ENCODE data around the gene JAKMIP2. TPM values are rescaled to one million over a fixed set of nuclear protein-coding genes. Genes with fewer than 3 reads are reported as not detected.

The JAKMIP2 gene
- total RNA-seq, 1 experiment from 2014 or later = 10.9 TPM

DNA sequence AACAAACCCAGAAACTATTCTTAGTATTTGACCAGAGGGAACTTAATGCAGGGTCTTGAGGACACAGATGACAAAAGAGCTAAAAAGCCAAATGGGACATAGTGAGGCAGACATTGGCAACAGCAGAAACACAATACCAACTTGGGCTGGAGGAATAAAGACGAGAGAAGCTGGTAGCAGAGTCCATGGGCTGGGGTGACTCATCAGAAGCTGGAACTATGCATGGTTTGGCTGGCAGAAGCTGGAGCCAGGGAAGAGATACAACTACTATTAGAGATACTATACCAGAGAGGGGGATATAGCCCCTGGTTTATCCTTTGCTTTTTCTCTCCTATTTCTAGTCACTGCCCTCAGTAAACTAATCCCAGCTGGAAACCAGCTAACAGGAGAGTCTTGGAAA lies 243.5 kb downstream of the JAKMIP2 start:
- TF ChIP-seq ZBTB21 (CRISPR knock-in tag; IDR thresholded peaks at IDR 0.05; ENCODE audit: borderline replicate concordance) = no peak
- TF ChIP-seq FOXJ3 (CRISPR knock-in tag; IDR thresholded peaks at IDR 0.05; ENCODE audit: borderline replicate concordance) = no peak
- TF ChIP-seq TP53 (CRISPR knock-in tag; IDR thresholded peaks at IDR 0.05) = no peak
- TF ChIP-seq ATF1 (CRISPR knock-in tag; IDR thresholded peaks at IDR 0.05) = no peak
- TF ChIP-seq, protein P1, sequence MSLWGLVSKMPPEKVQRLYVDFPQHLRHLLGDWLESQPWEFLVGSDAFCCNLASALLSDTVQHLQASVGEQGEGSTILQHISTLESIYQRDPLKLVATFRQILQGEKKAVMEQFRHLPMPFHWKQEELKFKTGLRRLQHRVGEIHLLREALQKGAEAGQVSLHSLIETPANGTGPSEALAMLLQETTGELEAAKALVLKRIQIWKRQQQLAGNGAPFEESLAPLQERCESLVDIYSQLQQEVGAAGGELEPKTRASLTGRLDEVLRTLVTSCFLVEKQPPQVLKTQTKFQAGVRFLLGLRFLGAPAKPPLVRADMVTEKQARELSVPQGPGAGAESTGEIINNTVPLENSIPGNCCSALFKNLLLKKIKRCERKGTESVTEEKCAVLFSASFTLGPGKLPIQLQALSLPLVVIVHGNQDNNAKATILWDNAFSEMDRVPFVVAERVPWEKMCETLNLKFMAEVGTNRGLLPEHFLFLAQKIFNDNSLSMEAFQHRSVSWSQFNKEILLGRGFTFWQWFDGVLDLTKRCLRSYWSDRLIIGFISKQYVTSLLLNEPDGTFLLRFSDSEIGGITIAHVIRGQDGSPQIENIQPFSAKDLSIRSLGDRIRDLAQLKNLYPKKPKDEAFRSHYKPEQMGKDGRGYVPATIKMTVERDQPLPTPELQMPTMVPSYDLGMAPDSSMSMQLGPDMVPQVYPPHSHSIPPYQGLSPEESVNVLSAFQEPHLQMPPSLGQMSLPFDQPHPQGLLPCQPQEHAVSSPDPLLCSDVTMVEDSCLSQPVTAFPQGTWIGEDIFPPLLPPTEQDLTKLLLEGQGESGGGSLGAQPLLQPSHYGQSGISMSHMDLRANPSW (CRISPR knock-in tag; conservative IDR thresholded peaks at IDR 0.05; ENCODE audit: low read depth) = no peak
- TF ChIP-seq, protein P2, sequence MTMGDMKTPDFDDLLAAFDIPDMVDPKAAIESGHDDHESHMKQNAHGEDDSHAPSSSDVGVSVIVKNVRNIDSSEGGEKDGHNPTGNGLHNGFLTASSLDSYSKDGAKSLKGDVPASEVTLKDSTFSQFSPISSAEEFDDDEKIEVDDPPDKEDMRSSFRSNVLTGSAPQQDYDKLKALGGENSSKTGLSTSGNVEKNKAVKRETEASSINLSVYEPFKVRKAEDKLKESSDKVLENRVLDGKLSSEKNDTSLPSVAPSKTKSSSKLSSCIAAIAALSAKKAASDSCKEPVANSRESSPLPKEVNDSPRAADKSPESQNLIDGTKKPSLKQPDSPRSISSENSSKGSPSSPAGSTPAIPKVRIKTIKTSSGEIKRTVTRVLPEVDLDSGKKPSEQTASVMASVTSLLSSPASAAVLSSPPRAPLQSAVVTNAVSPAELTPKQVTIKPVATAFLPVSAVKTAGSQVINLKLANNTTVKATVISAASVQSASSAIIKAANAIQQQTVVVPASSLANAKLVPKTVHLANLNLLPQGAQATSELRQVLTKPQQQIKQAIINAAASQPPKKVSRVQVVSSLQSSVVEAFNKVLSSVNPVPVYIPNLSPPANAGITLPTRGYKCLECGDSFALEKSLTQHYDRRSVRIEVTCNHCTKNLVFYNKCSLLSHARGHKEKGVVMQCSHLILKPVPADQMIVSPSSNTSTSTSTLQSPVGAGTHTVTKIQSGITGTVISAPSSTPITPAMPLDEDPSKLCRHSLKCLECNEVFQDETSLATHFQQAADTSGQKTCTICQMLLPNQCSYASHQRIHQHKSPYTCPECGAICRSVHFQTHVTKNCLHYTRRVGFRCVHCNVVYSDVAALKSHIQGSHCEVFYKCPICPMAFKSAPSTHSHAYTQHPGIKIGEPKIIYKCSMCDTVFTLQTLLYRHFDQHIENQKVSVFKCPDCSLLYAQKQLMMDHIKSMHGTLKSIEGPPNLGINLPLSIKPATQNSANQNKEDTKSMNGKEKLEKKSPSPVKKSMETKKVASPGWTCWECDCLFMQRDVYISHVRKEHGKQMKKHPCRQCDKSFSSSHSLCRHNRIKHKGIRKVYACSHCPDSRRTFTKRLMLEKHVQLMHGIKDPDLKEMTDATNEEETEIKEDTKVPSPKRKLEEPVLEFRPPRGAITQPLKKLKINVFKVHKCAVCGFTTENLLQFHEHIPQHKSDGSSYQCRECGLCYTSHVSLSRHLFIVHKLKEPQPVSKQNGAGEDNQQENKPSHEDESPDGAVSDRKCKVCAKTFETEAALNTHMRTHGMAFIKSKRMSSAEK (CRISPR knock-in tag; IDR thresholded peaks at IDR 0.05; ENCODE audit: borderline replicate concordance) = no peak
- TF ChIP-seq, protein P3, sequence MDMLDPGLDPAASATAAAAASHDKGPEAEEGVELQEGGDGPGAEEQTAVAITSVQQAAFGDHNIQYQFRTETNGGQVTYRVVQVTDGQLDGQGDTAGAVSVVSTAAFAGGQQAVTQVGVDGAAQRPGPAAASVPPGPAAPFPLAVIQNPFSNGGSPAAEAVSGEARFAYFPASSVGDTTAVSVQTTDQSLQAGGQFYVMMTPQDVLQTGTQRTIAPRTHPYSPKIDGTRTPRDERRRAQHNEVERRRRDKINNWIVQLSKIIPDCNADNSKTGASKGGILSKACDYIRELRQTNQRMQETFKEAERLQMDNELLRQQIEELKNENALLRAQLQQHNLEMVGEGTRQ (CRISPR knock-in tag; IDR thresholded peaks at IDR 0.05) = no peak
- TF ChIP-seq GRHL2 (CRISPR knock-in tag; IDR thresholded peaks at IDR 0.05; ENCODE audit: insufficient replicate concordance, severe bottlenecking) = no peak
- TF ChIP-seq, protein P4, sequence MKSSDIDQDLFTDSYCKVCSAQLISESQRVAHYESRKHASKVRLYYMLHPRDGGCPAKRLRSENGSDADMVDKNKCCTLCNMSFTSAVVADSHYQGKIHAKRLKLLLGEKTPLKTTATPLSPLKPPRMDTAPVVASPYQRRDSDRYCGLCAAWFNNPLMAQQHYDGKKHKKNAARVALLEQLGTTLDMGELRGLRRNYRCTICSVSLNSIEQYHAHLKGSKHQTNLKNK (CRISPR knock-in tag; IDR thresholded peaks at IDR 0.05) = no peak
- H3K27ac Mint-ChIP-seq = no peak overlapping the region
- H3K4me3 Mint-ChIP-seq = no peak overlapping the region
- H3K4me1 Mint-ChIP-seq = no peaks in the 10 kb centered on the region
- CTCF ChIA-PET = interaction anchor here (1.0 kb wide), 1 partner anchor 21 kb away, joined by 3 read pairs; no protein-coding TSS in a partner anchor
- no peaks in the 10 kb centered on the region for H3K9me3 Mint-ChIP-seq
- DNase-seq (ENCODE audit: low spot score) (no peak), ATAC-seq (no peak)
- POLR2A ChIA-PET = no interaction called here
- H3K36me3 Mint-ChIP-seq = no peaks in the 10 kb centered on the region
- H3K27me3 Mint-ChIP-seq (ENCODE audit: low read depth) = no peaks in the 10 kb centered on the region; the same call in 1 of the 2 replicates

DNA sequence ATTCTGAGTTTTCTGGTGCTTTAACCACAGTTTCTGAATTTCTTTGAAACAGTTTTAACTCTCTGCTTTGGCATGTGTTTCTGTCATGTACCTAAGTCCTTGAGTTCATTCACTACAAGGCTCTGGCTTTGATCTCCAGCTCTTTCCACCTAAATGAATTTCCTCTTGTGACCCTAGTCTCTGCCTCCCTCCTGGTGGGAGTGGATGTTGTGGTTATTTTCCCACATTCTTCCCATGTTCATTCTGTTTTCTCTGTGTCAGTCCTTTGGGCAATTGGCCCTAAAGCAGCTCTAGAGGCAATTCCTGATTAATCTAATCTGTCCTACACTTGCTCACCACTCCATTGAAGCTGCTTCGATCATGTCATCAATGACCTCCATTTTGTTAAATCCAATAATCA lies 244.3 kb downstream of the JAKMIP2 start:
- Mint-ChIP-seq H3K4me1 (no peaks in the 10 kb centered on the region), H3K36me3 (no peaks in the 10 kb centered on the region), H3K4me3 (no peak overlapping the region), H3K27ac (no peak overlapping the region), H3K27me3 (ENCODE audit: low read depth) (no peaks in the 10 kb centered on the region; the same call in 1 of the 2 replicates), H3K9me3 (no peaks in the 10 kb centered on the region)
- ChIA-PET CTCF (interaction anchor here (0.6 to 1.0 kb wide), 2 partner anchors 40 to 88 kb away, joined by 3 read pairs; no protein-coding TSS in a partner anchor), POLR2A (no interaction called here)
- DNase-seq (ENCODE audit: low spot score) (no peak), ATAC-seq (no peak)
- TF ChIP-seq, protein P5, sequence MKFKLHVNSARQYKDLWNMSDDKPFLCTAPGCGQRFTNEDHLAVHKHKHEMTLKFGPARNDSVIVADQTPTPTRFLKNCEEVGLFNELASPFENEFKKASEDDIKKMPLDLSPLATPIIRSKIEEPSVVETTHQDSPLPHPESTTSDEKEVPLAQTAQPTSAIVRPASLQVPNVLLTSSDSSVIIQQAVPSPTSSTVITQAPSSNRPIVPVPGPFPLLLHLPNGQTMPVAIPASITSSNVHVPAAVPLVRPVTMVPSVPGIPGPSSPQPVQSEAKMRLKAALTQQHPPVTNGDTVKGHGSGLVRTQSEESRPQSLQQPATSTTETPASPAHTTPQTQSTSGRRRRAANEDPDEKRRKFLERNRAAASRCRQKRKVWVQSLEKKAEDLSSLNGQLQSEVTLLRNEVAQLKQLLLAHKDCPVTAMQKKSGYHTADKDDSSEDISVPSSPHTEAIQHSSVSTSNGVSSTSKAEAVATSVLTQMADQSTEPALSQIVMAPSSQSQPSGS (CRISPR knock-in tag; IDR thresholded peaks at IDR 0.05; ENCODE audit: borderline replicate concordance, low read depth) = no peak
- TF ChIP-seq KAT7 (CRISPR knock-in tag; IDR thresholded peaks at IDR 0.05; ENCODE audit: borderline replicate concordance) (no peak), MYBL2 (CRISPR knock-in tag; IDR thresholded peaks at IDR 0.05) (no peak), TEAD4 (CRISPR knock-in tag; IDR thresholded peaks at IDR 0.05) (no peak)
- TF ChIP-seq, protein P3 (CRISPR knock-in tag; IDR thresholded peaks at IDR 0.05) = no peak
- TF ChIP-seq, protein P6, sequence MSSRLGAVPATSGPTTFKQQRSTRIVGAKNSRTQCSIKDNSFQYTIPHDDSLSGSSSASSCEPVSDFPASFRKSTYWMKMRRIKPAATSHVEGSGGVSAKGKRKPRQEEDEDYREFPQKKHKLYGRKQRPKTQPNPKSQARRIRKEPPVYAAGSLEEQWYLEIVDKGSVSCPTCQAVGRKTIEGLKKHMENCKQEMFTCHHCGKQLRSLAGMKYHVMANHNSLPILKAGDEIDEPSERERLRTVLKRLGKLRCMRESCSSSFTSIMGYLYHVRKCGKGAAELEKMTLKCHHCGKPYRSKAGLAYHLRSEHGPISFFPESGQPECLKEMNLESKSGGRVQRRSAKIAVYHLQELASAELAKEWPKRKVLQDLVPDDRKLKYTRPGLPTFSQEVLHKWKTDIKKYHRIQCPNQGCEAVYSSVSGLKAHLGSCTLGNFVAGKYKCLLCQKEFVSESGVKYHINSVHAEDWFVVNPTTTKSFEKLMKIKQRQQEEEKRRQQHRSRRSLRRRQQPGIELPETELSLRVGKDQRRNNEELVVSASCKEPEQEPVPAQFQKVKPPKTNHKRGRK (CRISPR knock-in tag; IDR thresholded peaks at IDR 0.05; ENCODE audit: borderline replicate concordance) = no peak
- TF ChIP-seq, protein P7, sequence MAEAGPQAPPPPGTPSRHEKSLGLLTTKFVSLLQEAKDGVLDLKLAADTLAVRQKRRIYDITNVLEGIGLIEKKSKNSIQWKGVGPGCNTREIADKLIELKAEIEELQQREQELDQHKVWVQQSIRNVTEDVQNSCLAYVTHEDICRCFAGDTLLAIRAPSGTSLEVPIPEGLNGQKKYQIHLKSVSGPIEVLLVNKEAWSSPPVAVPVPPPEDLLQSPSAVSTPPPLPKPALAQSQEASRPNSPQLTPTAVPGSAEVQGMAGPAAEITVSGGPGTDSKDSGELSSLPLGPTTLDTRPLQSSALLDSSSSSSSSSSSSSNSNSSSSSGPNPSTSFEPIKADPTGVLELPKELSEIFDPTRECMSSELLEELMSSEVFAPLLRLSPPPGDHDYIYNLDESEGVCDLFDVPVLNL (CRISPR knock-in tag; IDR thresholded peaks at IDR 0.05; ENCODE audit: borderline replicate concordance, low read depth) = no peak
- TF ChIP-seq, protein P8, sequence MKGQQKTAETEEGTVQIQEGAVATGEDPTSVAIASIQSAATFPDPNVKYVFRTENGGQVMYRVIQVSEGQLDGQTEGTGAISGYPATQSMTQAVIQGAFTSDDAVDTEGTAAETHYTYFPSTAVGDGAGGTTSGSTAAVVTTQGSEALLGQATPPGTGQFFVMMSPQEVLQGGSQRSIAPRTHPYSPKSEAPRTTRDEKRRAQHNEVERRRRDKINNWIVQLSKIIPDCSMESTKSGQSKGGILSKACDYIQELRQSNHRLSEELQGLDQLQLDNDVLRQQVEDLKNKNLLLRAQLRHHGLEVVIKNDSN (CRISPR knock-in tag; IDR thresholded peaks at IDR 0.05) = no peak
- TF ChIP-seq, protein P9, sequence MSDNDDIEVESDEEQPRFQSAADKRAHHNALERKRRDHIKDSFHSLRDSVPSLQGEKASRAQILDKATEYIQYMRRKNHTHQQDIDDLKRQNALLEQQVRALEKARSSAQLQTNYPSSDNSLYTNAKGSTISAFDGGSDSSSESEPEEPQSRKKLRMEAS (CRISPR knock-in tag; IDR thresholded peaks at IDR 0.05) = no peak
